Activated CD8-positive, alpha-beta memory T cell treated with anti-CD3 and anti-CD28 coated beads, Interleukin-2, amount 10 ng/mL, durations not matched to agents 7 days and 5 days (primary cell): ENCODE data around the gene RAMACL. TPM values are rescaled to one million over a fixed set of nuclear protein-coding genes. Genes with fewer than 3 reads are reported as not detected.
A peak's percentile ranks its signal among the peaks of the same experiment; 100 is the strongest.

Experiments used
- ATAC-seq: fragments of 150-1000 bp; cut with Tn5 transposase; one replicate; pipeline ENCODE4 v1.10.0; 2021; ENCODE audit warnings: moderate library complexity
- CTCF ChIA-PET: fragments of 350-600 bp; sonication (Branson Sonifier 250); formaldehyde crosslinking; loops from one replicate; lab custom pipeline; 2021; ENCODE audit warnings: antibody characterized with exemption; lab: Charles Lee
- DNase-seq: peaks from one replicate; pipeline ENCODE4 v3.0.0-alpha.2; 2020
- H3K27ac Mint-ChIP-seq: one replicate; pipeline ENCODE4 v1.8.0; 2021; ENCODE audit warnings: mild to moderate bottlenecking, mixed read lengths
- H3K27me3 Mint-ChIP-seq: one replicate; pipeline ENCODE4 v1.8.0; 2021; ENCODE audit warnings: mixed read lengths
- H3K36me3 Mint-ChIP-seq: one replicate; pipeline ENCODE4 v1.8.0; 2021; ENCODE audit warnings: mild to moderate bottlenecking, mixed read lengths
- H3K4me1 Mint-ChIP-seq: one replicate; pipeline ENCODE4 v1.8.0; 2021; ENCODE audit warnings: mixed read lengths
- H3K4me3 Mint-ChIP-seq: one replicate; pipeline ENCODE4 v1.8.0; 2021; ENCODE audit warnings: mild to moderate bottlenecking, moderate library complexity, mixed read lengths
- H3K9me3 Mint-ChIP-seq: one replicate; pipeline ENCODE4 v1.8.0; 2022; ENCODE audit warnings: low read depth, mixed read lengths
- total RNA-seq, 2 experiments: library from RNA; stranded (reverse); gene quantifications; one replicate each; pipeline ENCODE4 v1.2.3, GENCODE V29; 2021

The RAMACL gene
- total RNA-seq, 2 experiments from 2014 or later: 0.14 to 0.29 TPM

GRCh38 chr6:166625356-166625755 lies 38.9 kb upstream of the RAMACL start:
- ATAC-seq: no peak
- Mint-ChIP-seq H3K4me1 (peaks cover 21% of the 10 kb centered on the region), H3K27ac (no peak overlapping the region), H3K4me3 (no peak overlapping the region), H3K9me3 (no peaks in the 10 kb centered on the region), H3K36me3 (no peaks in the 10 kb centered on the region), H3K27me3 (peaks cover 56% of the 10 kb centered on the region)
- peak; percentile 27 for DNase-seq
- CTCF ChIA-PET: no interaction called here

- Mint-ChIP-seq H3K27me3 (peaks cover 46% of the 10 kb centered on the region), H3K27ac (no peak overlapping the region), H3K4me1 (peaks cover 14% of the 10 kb centered on the region), H3K36me3 (no peaks in the 10 kb centered on the region), H3K9me3 (no peaks in the 10 kb centered on the region), H3K4me3 (no peak overlapping the region)
- CTCF ChIA-PET: no interaction called here
- ATAC-seq (no peak), DNase-seq (peak; percentile 23)
These were observed 37.8 kb upstream of the RAMACL start for GRCh38 chr6:166624275-166624674.

DNA sequence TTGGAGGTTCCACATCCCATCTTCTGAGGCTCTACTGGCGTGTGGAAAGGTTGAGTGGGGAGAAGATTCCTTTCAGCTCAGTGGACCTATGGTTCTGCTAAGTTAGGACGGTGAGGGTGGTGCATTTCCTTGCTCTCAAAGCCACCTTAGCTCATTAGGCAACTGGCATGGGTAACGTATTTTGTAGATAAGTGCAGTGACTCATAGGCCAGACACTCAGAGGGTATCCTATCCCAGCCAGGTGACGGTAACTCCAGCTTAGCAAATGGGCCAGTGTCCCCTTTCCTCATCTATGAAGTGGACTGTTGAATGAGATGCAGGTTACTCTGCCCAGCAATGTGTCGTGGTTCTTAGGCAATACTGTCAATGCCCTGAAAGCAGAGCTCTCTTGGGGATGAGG lies 36.8 kb upstream of the RAMACL start:
- peak; percentile 19 for DNase-seq
- Mint-ChIP-seq H3K27ac (no peak overlapping the region), H3K27me3 (peaks cover 38% of the 10 kb centered on the region), H3K36me3 (no peaks in the 10 kb centered on the region), H3K4me1 (peaks cover 10% of the 10 kb centered on the region), H3K9me3 (no peaks in the 10 kb centered on the region), H3K4me3 (no peak overlapping the region)
- ATAC-seq: no peak
- CTCF ChIA-PET: no interaction called here

GRCh38 chr6:166621114-166621540 lies 34.6 kb upstream of the RAMACL start:
- Mint-ChIP-seq H3K27me3 (peaks cover 32% of the 10 kb centered on the region), H3K27ac (no peak overlapping the region), H3K4me3 (no peak overlapping the region), H3K36me3 (no peaks in the 10 kb centered on the region), H3K4me1 (peaks cover 4% of the 10 kb centered on the region), H3K9me3 (no peaks in the 10 kb centered on the region)
- DNase-seq (no peak), ATAC-seq (no peak)
- CTCF ChIA-PET: interaction anchor here (0.8 to 1.0 kb wide), 2 partner anchors 12 kb away, joined by 3 read pairs; no protein-coding TSS in a partner anchor

DNA sequence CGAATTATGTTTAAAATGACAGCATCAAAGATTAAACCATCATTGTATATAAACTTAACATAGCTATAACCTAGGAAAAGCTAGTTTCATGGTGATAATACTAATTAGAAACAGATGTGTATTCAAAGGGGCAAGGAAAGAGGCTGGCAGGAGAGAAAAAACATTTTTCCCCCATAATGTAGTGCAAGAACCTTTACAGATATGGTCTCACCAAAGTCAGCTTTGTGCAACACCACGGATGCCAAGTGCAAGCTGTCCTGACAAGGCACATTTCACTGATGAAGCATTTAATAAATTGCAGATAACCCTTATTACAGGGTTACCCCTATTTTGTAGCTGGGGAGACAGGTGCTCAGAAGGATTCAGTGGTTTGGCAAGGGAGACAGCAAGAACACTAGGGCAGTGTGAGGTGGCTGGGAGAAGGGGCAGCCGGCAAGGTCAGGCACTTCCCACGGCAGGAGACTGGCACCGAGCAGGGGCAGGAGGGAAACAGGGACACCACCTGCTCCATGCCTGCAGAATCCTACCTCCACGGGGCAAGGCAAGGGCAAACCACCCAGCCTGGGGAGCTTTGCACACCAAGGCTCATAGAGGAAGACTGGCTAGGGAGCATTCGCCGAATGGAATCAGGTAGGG lies 34.1 kb upstream of the RAMACL start:
- H3K36me3 Mint-ChIP-seq: no peaks in the 10 kb centered on the region
- DNase-seq (no peak), ATAC-seq (no peak)
- peaks cover 27% of the 10 kb centered on the region for H3K27me3 Mint-ChIP-seq
- H3K4me3 Mint-ChIP-seq: no peak overlapping the region
- no peak overlapping the region for H3K27ac Mint-ChIP-seq
- no peaks in the 10 kb centered on the region for H3K9me3 Mint-ChIP-seq
- CTCF ChIA-PET: interaction anchor here (0.8 kb wide), 1 partner anchor 12 kb away, joined by 3 read pairs; no protein-coding TSS in a partner anchor
- H3K4me1 Mint-ChIP-seq: peaks cover under 1% of the 10 kb centered on the region

GRCh38 chr6:166619912-166620311 lies 33.4 kb upstream of the RAMACL start:
- H3K4me3 Mint-ChIP-seq: no peak overlapping the region
- CTCF ChIA-PET: no interaction called here
- H3K4me1 Mint-ChIP-seq: no peaks in the 10 kb centered on the region
- peaks cover 21% of the 10 kb centered on the region for H3K27me3 Mint-ChIP-seq
- H3K27ac Mint-ChIP-seq: no peak overlapping the region
- no peak for ATAC-seq
- DNase-seq: no peak
- H3K9me3 Mint-ChIP-seq: no peaks in the 10 kb centered on the region
- H3K36me3 Mint-ChIP-seq: no peaks in the 10 kb centered on the region

DNA sequence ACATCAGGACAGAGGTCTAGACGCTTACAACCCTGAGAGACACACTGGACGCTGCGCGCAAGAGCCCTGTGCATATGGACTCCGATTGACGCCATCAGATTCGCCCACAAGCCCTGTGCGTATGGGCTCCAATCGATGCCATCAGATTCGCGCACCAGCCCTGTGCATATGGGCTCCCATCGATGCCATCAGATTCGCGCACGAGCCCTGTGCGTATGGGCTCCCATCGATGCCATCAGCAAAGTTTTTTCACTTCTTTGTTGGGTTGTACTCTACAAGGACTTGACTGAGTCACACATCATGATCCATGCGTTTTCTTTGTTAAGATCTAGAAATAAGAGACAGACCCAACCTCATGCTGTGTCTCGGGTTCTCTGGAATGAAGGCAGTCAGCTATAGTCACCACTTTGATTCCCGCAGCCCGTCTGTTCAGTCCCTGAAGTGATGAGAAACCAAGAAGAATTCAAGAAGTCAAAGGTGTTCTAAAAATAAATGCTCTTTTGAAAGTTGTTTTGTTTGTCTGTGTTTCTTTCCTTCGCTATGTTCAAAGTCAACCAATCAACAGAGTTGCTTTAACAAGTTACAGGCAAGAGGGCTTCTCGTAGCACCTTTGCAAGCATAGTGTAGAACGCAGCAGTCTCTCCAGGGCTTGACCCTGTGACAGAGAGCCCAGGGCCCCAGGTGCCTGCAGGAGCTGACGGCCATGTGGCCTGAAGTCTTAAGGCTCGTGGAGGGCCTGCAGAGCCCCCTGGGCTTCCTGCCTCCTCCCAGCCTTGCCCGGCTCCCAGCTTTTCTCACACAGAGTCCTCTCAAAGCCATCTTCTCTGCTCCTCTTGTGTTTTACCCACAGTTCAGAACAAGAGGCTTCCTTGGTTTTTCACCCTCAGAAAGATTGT lies 32.6 kb upstream of the RAMACL start:
- Mint-ChIP-seq H3K27ac (no peak overlapping the region), H3K27me3 (peaks cover 17% of the 10 kb centered on the region), H3K9me3 (no peaks in the 10 kb centered on the region), H3K4me1 (no peaks in the 10 kb centered on the region), H3K4me3 (no peak overlapping the region), H3K36me3 (no peaks in the 10 kb centered on the region)
- CTCF ChIA-PET: no interaction called here
- DNase-seq (peak; percentile 36), ATAC-seq (no peak)

- no peak for ATAC-seq
- CTCF ChIA-PET: no interaction called here
- DNase-seq: peak; percentile 28
- Mint-ChIP-seq H3K4me3 (no peak overlapping the region), H3K27me3 (peaks cover 11% of the 10 kb centered on the region), H3K36me3 (no peaks in the 10 kb centered on the region), H3K27ac (no peak overlapping the region), H3K9me3 (no peaks in the 10 kb centered on the region), H3K4me1 (no peaks in the 10 kb centered on the region)
These were observed 31.8 kb upstream of the RAMACL start for GRCh38 chr6:166618251-166618650.

- DNase-seq: peak; percentile 7
- no peaks in the 10 kb centered on the region for H3K9me3 Mint-ChIP-seq
- peaks cover 3% of the 10 kb centered on the region for H3K27me3 Mint-ChIP-seq
- no peak overlapping the region for H3K27ac Mint-ChIP-seq
- H3K4me3 Mint-ChIP-seq: no peak overlapping the region
- H3K4me1 Mint-ChIP-seq: no peaks in the 10 kb centered on the region
- CTCF ChIA-PET: no interaction called here
- ATAC-seq: no peak
- H3K36me3 Mint-ChIP-seq: no peaks in the 10 kb centered on the region
These were observed 30.9 kb upstream of the RAMACL start for GRCh38 chr6:166617359-166617758.

DNA sequence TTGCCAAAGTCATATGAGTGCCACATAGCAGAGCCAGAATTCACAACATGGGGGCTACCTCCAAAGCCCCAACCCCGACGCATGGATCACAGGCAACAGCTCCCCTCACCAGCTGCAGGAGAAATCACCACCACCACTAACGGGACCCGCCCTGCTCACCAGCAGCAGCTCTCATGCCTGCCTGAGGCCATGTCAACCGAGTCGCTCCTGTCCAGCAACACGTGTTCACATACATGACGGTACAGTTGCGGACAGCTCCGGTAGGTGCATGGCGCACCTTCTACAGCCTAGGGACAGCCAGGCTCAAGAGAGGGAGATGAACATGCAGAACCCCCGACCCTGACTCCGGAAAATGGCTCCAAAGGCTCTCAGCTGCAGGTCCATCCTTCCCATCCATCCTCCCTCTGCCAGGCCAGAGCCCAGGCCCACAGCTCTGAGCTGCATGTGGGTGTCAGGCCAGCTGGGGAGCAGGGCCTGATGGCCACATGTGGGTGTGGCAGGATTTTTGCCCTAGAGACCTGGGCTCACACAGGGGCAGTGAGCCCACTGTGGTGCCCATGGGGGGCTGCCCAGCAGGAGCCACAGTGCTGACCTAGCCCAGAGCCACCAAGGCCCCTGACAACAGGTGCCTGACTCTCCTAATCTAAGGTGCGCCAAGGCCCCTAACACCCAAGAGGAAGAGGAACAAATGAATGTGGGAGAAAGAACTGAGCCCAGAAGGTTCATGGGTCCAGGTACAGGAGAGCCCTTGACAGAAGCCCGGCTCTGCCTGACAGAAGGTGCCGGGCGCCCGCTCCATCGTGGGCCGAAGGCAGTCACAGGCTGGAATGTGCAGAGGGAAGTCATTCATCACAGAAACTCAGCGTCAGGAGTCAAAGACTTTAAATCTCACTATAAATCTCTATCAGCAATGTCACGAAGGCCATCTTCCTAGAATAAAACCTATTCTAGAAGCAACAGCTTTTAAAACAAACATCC lies 30.1 kb upstream of the RAMACL start:
- Mint-ChIP-seq H3K36me3 (no peaks in the 10 kb centered on the region), H3K4me1 (no peaks in the 10 kb centered on the region), H3K27ac (no peak overlapping the region), H3K9me3 (no peaks in the 10 kb centered on the region), H3K4me3 (no peak overlapping the region), H3K27me3 (no peaks in the 10 kb centered on the region)
- ATAC-seq (no peak), DNase-seq (peak; percentile 25)
- CTCF ChIA-PET: no interaction called here

GRCh38 chr6:166615059-166615770 lies 28.7 kb upstream of the RAMACL start:
- Mint-ChIP-seq H3K4me3 (no peak overlapping the region), H3K9me3 (no peaks in the 10 kb centered on the region), H3K27ac (no peak overlapping the region), H3K36me3 (no peaks in the 10 kb centered on the region), H3K27me3 (no peaks in the 10 kb centered on the region), H3K4me1 (no peaks in the 10 kb centered on the region)
- no peak for DNase-seq
- ATAC-seq: no peak
- CTCF ChIA-PET: no interaction called here

DNA sequence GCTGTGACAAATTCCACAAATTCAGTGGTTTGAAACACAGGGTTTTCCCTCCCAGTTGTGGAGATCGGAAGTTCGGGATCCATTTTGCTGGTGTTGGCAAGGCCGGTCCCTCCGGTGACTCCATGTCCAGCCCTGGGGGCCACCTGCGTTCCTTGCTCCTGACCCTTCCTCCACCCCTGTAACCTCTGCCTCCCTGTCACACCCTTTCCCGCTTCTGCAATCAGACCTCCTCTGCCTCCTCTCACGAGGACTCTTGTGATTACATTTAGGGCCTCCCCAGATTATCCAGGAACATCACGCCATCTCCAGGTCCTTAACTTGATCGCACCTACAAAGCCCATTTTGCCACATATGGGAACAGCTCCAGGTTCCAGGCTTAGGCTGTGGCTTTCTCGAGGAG lies 28.1 kb upstream of the RAMACL start:
- no peaks in the 10 kb centered on the region for H3K27me3 Mint-ChIP-seq
- H3K27ac Mint-ChIP-seq: no peak overlapping the region
- no peak for ATAC-seq
- no peak for DNase-seq
- CTCF ChIA-PET: no interaction called here
- H3K4me1 Mint-ChIP-seq: no peaks in the 10 kb centered on the region
- no peak overlapping the region for H3K4me3 Mint-ChIP-seq
- no peaks in the 10 kb centered on the region for H3K9me3 Mint-ChIP-seq
- H3K36me3 Mint-ChIP-seq: no peaks in the 10 kb centered on the region
